Left cardiac atrium (tissue), 4 donors: ENCODE results near the gene AOPEP. TPM values are rescaled to one million over a fixed set of nuclear protein-coding genes. Genes with fewer than 3 reads are reported as not detected.
A peak's percentile ranks its signal among the peaks of the same experiment; 100 is the strongest.

Experiments
- ATAC-seq, 2 donors: fragments of 200-7000 bp; cut with Tn5 transposase; one replicate each; pipeline ENCODE4 v1.9.1; 2020; ENCODE audit warnings: mild to moderate bottlenecking in 2 of 2, moderate library complexity in 2 of 2
- DNase-seq: peaks from one replicate; pipeline ENCODE4 v3.0.0-alpha.2; 2020
- intact Hi-C, 2 donors: fragments of 100-400 bp; cut with DNase I; formaldehyde crosslinking; loops; one replicate each; pipeline versions ENCODE4 v1.14.1 to v1.15.1; 2022 to 2023
- total RNA-seq, 2 donors: library from RNA; stranded (reverse); fragmentation: NEBNext Ultra II Directional; extraction: Animal tissue kit (Norgen Biotek cat#: 25700); gene quantifications; one replicate each; pipeline ENCODE4 v1.2.1, GENCODE V29; 2021
- donor health status: DM: no; HTN: yes; CAD: no.
- donor health status: DM: no; HTN: yes; CAD: no; lungs with severe emphysema.
- donor health status: DM: yes; HTN: yes; CAD: no.
- donor health status: Dilated cardiomyopathy.

The AOPEP gene
- total RNA-seq, 2 donors from 2014 or later = 128 to 132 TPM

GRCh38 chr9:95107001-95107749, 380.7 kb downstream of the AOPEP start:
- DNase-seq = peak; percentile 75
- intact Hi-C loops = no loop called here
- no peak for ATAC-seq

GRCh38 chr9:95107976-95108375, 381.5 kb downstream of the AOPEP start:
- DNase-seq (no peak), ATAC-seq (no peak)
- intact Hi-C loops = no loop called here

GRCh38 chr9:95108777-95109176, 382.3 kb downstream of the AOPEP start:
- DNase-seq (no peak), ATAC-seq (no peak)
- intact Hi-C loops = no loop called here

DNA sequence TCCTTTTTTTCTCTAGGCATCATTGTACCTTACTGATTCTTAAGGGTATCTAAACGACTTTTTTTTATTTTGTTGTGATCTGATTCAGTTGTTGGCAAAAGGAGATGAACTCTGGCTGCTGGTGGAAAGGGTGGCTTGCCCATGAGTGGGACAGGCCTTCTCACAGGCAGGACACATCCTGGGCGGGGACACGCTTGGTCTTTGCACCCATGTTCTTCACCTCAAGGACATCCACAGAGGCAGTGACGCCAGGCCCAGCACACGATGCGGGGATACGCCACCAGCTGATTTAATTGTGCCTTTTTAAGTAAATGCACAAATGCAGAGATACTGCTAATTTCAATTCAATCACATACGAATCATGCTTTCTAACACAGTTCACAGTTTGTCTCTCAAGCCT, 383.0 kb downstream of the AOPEP start:
- no peak for DNase-seq
- ATAC-seq = no peak
- intact Hi-C loops = no loop called here

- DNase-seq (no peak), ATAC-seq (no peak)
- intact Hi-C loops = no loop called here
Measured at GRCh38 chr9:95110921-95111525, 384.5 kb downstream of the AOPEP start.

GRCh38 chr9:95111716-95112115, 385.2 kb downstream of the AOPEP start:
- DNase-seq = no peak
- ATAC-seq = no peak
- intact Hi-C loops = no loop called here

DNA sequence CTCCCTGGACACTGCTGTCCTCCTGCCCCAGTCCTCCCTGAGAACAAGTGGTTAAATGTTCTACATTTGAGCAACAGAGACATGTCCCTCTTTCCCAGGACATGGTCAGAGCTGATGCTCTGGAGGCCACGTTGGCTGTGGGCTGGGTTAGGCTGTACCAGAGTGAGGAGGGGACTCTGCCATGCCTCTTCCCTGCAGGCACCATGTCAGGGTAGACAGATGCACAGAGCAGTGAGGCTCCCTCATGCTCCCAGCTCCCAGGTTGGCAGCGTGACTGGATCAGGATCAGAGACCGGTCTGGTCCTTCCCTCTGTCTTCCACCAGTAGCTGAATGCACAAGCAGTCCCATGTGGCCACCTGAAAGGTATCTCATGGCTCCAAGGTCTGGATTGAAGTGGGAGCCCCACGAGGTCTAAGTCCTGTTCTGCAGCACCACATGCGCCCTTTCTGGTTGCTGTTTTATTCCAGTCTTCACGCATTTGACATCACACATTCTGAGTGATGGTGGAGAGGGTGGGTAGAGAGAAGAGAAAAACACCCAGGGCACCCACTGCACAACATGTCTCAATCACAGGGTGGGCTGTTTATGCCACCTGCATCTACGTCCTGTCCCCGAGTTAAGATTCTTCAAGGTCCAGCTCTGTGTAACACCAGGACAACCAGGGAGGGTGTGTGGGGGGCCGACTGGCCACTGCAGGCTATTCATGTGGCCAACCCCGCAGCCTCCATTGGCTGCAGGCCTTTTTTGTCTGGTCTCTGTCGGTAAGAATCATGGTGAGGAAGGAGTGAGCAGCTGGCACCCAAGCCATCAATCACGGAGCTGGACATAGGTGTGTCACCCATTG, 386.2 kb downstream of the AOPEP start:
- ATAC-seq = no peak
- DNase-seq = no peak
- intact Hi-C loops = no loop called here

GRCh38 chr9:95115104-95115503, 388.6 kb downstream of the AOPEP start:
- no peak for ATAC-seq
- intact Hi-C loops = no loop called here

DNA sequence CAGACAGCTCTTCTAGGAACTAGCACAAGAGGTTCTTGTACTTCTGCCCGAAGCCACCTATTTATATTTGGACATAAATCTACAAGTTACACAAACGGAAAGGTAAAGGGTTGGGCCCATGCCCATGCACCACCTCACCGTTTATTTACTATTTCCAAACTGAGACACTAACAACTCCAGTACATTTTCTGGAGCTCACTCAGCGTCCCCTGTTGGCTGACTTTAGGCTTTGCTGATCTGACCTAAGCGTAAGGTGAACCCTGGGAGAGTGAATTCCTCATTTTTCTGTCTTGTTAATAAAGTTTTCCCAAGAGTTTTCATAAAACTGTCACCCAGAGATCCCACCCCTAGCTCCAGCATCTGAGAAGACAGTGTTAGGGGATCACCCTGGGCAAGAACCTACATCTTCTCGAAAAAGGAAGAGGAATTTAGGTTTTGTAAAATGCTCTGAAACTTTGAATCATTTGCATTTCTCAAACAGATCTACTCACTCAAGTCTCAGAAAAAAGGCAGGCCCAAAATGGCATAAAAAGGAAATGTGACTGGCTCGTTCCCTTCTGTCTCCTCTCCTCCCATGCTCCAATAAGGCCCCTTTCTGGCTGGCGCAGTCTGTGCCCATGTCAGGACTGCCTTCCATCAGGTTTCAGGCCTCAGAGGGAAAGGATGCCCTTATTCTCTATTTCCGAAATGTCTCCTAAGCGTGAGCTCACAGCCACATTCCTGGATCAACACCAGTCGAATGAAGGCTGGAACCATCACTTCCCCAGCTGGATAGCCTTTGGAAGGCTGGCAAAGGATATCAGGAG, 389.7 kb downstream of the AOPEP start:
- intact Hi-C loops = no loop called here
- DNase-seq = no peak
- peak; percentile 20 to 28 for ATAC-seq

More at GRCh38 chr9:95115104-95115503, 388.6 kb downstream of the AOPEP start:
- DNase-seq = no peak

DNA sequence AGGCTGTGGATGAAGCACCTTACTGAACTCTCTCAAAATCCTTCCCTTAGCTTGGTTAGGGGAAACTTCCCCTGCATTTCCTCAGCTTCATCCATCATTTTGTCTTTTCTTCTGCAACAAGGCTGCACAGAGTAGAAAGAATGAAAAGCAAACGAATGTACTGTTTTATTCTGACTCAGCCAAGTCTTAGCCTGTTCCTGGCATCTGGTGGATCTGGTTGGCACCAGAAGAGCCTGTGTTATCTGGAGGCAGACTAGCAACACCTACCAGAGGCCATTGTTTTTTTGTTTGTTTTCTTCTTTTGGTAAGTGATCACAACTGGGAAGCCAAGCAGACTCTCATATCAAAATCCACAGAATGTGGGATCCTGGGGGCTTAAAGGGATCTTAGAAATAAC, 390.3 kb downstream of the AOPEP start:
- DNase-seq = no peak
- intact Hi-C loops = no loop called here
- ATAC-seq = peak; percentile 35 to 63

DNA sequence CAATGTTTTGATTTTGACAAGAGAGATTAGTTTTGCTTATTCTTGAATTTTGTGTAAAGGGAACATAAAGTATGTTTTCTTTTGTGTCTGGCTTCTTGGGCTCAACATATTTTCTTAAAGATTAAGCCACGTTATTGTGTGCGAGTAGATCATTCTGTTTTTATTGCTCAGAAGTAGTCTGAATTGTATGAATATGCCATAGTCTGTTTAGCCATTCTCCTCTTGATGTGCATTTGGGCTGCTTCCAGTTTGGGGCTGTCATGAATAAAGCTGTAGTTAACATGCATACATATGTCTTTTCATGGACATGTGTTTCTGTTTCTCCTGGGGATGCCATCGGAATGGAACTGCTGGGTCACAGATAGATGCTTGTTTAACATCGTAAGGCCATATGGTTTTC, 392.1 kb downstream of the AOPEP start:
- intact Hi-C loops = no loop called here
- ATAC-seq = no peak

GRCh38 chr9:95120781-95121370, 394.4 kb downstream of the AOPEP start:
- ATAC-seq = no peak
- intact Hi-C loops = loop anchor here in 1 of 2 donors (10.0 kb wide), 1 partner anchor 336 kb away; no protein-coding TSS in a partner anchor
- no peak for DNase-seq

More for the DNA sequence above, 392.1 kb downstream of the AOPEP start:
- DNase-seq = no peak

DNA sequence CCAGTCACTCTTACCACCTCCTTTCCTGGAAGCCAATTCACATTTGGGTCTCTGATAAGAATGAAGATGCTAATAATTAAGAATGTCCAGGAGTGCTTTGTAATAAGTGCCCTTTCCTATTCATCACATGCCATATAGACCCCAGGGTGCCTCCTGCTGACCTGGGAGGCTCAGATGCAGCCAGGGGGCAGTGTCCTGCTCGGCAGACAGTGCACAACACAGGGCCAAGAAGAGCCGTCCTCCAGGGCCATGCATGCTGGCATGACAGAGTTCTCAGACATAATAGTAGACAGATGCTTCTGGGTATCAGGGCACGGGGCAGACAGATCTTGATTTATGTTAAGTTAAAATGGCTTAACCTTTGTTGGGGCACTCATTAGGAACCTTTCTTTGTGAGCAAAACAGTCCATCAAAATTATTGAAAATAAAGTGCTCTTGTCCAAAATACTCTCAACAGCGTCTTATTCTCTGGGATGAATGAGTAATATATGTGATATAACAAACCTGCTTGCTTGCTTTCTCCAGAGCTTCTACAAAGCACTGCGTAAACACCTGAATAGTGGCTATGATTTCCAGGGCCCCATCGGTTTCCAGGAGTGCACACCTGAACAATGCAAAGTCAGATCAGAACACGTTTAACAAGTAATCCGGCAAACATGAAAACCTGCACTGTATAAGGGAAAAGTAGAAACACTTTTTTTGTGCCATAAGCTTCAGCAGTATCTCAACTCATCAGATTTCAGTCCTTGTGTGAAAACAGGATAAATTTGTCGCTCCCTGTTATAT, 398.3 kb downstream of the AOPEP start:
- ATAC-seq = peak in 1 of 2 donors; percentile 14
- no peak for DNase-seq
- intact Hi-C loops = loop anchor here (5.0 to 10.0 kb wide), 2 partner anchors 340 to 342 kb away; no protein-coding TSS in a partner anchor

GRCh38 chr9:95125652-95126051, 399.2 kb downstream of the AOPEP start:
- ATAC-seq (no peak), DNase-seq (no peak)
- intact Hi-C loops = loop anchor here (5.0 to 10.0 kb wide), 2 partner anchors 341 to 343 kb away; no protein-coding TSS in a partner anchor

- intact Hi-C loops = loop anchor here (5.0 to 10.0 kb wide), 2 partner anchors 342 to 344 kb away; no protein-coding TSS in a partner anchor
- ATAC-seq = no peak
- no peak for DNase-seq
Measured at GRCh38 chr9:95126739-95127138, 400.2 kb downstream of the AOPEP start.

GRCh38 chr9:95127249-95128176, 401.0 kb downstream of the AOPEP start:
- peak; percentile 91 to 93 for ATAC-seq
- DNase-seq = peak; percentile 91
- intact Hi-C loops = loop anchor here (5.0 to 10.0 kb wide), 2 partner anchors 343 to 345 kb away; no protein-coding TSS in a partner anchor

DNA sequence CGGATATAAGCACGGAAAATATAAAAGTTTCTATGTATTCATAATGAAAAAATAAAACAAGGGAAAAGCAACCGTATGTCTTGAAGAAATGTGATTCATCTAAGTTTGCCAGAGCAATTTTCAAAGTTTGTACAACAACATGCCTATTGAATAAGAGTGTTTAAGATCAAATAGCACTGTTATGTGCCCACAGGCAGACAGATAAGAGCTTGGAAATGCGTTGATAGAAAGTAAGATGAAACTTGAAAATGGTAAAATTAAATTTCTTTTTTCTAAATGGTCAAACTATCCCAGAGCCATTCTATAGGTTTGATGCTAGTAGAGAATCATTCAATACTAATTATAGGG, 401.7 kb downstream of the AOPEP start:
- intact Hi-C loops = loop anchor here (5.0 to 10.0 kb wide), 2 partner anchors 343 to 346 kb away; no protein-coding TSS in a partner anchor
- ATAC-seq (no peak), DNase-seq (no peak)
